Keratinocyte (primary cell): ENCODE measurements around the gene TFCP2L1.
"Not testable (repeated sequence)": the region's sequence is repeated elsewhere in the genome, so short reads cannot be mapped to it uniquely, and the experiment has no call there.

Experiments used
- EZH2 ChIP-seq: IDR thresholded peaks from one replicate; pipeline ENCODE4 v1.6.1; 2012; ENCODE audit warnings: inconsistent platforms, mild to moderate bottlenecking, low read length, moderate library complexity
- TF ChIP-seq, protein P1 (sequence below), 3 experiments: IDR thresholded peaks in 1 of 3; conservative IDR thresholded peaks in 1 of 3; optimal IDR thresholded peaks in 1 of 3; 2 replicates in 2 of 3; 3 replicates in 1 of 3; pipeline versions ENCODE3 to v1.5.1; 2011; ENCODE audit warnings: low read length in 3 of 3, mild to moderate bottlenecking in 3 of 3, moderate library complexity in 2 of 3, control low read depth in 1 of 3, inconsistent platforms in 1 of 3; ENCODE audit not compliant: insufficient read depth in 2 of 3; ENCODE audit errors: extremely low read depth in 1 of 3

- TF ChIP-seq, protein P1, sequence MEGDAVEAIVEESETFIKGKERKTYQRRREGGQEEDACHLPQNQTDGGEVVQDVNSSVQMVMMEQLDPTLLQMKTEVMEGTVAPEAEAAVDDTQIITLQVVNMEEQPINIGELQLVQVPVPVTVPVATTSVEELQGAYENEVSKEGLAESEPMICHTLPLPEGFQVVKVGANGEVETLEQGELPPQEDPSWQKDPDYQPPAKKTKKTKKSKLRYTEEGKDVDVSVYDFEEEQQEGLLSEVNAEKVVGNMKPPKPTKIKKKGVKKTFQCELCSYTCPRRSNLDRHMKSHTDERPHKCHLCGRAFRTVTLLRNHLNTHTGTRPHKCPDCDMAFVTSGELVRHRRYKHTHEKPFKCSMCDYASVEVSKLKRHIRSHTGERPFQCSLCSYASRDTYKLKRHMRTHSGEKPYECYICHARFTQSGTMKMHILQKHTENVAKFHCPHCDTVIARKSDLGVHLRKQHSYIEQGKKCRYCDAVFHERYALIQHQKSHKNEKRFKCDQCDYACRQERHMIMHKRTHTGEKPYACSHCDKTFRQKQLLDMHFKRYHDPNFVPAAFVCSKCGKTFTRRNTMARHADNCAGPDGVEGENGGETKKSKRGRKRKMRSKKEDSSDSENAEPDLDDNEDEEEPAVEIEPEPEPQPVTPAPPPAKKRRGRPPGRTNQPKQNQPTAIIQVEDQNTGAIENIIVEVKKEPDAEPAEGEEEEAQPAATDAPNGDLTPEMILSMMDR (optimal IDR thresholded peaks at IDR 0.05 in 1 of 3, IDR thresholded peaks at IDR 0.05 in 1 of 3, conservative IDR thresholded peaks at IDR 0.05 in 1 of 3; ENCODE audit: extremely low read depth in 1 of 3, insufficient read depth in 2 of 3, low read length in 3 of 3) = not testable (repeated sequence)
- TF ChIP-seq EZH2 = not testable (repeated sequence)
Observed at GRCh38 chr2:121331324-121331723, 46.3 kb upstream of the TFCP2L1 start.
